Left lung (tissue), 10 donors: ENCODE measurements around the gene CAV3. TPM values are rescaled to one million over a fixed set of nuclear protein-coding genes. Genes with fewer than 3 reads are reported as not detected.

ENCODE experiments used
- ATAC-seq: fragments of 200-7000 bp; cut with Tn5 transposase; one replicate; pipeline ENCODE4 v1.9.1; 2020; ENCODE audit warnings: moderate library complexity
- DNase-seq, 4 donors: peaks; one replicate each; pipeline ENCODE4 v3.0.0-alpha.2; 2013 to 2020
- H3K27ac ChIP-seq, 2 donors: fragments of 200-600 bp; sonication (generic) in 1 of 2; one replicate each; pipeline versions ENCODE4 v1.5.0 to v1.8.0; 2020 to 2021
- H3K27me3 ChIP-seq, 2 donors: fragments of 200-600 bp; sonication (generic) in 1 of 2; one replicate each; pipeline versions ENCODE4 v1.5.0 to v1.8.0; 2020 to 2021
- H3K36me3 ChIP-seq, 2 donors: fragments of 200-600 bp; sonication (generic) in 1 of 2; one replicate each; pipeline versions ENCODE4 v1.5.0 to v1.8.0; 2020 to 2021
- H3K4me1 ChIP-seq, 2 donors: fragments of 200-600 bp; one replicate each; pipeline ENCODE4 v1.8.0; 2021
- H3K4me3 ChIP-seq, 2 donors: fragments of 200-600 bp; sonication (generic) in 1 of 2; one replicate each; pipeline versions ENCODE4 v1.5.0 to v1.8.0; 2020 to 2021; ENCODE audit warnings: mild to moderate bottlenecking in 1 of 2
- H3K9me3 ChIP-seq, 2 donors: fragments of 200-600 bp; sonication (generic) in 1 of 2; one replicate each; pipeline versions ENCODE4 v1.5.0 to v1.8.0; 2020 to 2021
- intact Hi-C, 2 donors: fragments of 100-400 bp; cut with DNase I; formaldehyde crosslinking; loops; one replicate each; pipeline versions ENCODE4 v1.11.2 to v1.14.2; 2022
- polyA plus RNA-seq, 6 donors: library from polyadenylated mRNA; unstranded; fragments of 120-200 nt; gene quantifications; one replicate each; pipeline ENCODE4 v1.2.1, GENCODE V29; 2013; ENCODE audit not compliant: insufficient read length in 6 of 6
- total RNA-seq, 2 donors: library from RNA; stranded (reverse); fragmentation: NEBNext Ultra II Directional; extraction: Animal tissue kit (Norgen Biotek cat#: 25700); gene quantifications; one replicate each; pipeline ENCODE4 v1.2.1, GENCODE V29; 2021
- TF ChIP-seq, protein P1 (sequence below), 2 donors: fragments of 200-600 bp; sonication (generic) in 1 of 2; IDR thresholded peaks; one replicate each; pipeline versions ENCODE4 v1.5.0 to v1.8.0; 2021; ENCODE audit warnings: antibody characterized with exemption in 2 of 2
- donor health status: DM: no; HTN: yes; CAD: no.
- donor health status: DM: no; HTN: no; CAD: no.

Gene CAV3
- total and polyA plus RNA-seq, 8 donors = 0.37 to 1.1 (median 0.54) TPM; not detected in 1

GRCh38 chr3:8764528-8764927, 30.9 kb downstream of the CAV3 start:
- H3K4me1 ChIP-seq = peaks cover 8 to 22% of the 10 kb centered on the region in 2 donors
- intact Hi-C loops = no loop called here
- peaks cover 26 to 36% of the 10 kb centered on the region in 2 donors for H3K27me3 ChIP-seq
- TF ChIP-seq, protein P1, sequence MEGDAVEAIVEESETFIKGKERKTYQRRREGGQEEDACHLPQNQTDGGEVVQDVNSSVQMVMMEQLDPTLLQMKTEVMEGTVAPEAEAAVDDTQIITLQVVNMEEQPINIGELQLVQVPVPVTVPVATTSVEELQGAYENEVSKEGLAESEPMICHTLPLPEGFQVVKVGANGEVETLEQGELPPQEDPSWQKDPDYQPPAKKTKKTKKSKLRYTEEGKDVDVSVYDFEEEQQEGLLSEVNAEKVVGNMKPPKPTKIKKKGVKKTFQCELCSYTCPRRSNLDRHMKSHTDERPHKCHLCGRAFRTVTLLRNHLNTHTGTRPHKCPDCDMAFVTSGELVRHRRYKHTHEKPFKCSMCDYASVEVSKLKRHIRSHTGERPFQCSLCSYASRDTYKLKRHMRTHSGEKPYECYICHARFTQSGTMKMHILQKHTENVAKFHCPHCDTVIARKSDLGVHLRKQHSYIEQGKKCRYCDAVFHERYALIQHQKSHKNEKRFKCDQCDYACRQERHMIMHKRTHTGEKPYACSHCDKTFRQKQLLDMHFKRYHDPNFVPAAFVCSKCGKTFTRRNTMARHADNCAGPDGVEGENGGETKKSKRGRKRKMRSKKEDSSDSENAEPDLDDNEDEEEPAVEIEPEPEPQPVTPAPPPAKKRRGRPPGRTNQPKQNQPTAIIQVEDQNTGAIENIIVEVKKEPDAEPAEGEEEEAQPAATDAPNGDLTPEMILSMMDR (IDR thresholded peaks at IDR 0.05) = no peak
- DNase-seq (no peak), ATAC-seq (no peak)
- H3K27ac ChIP-seq = no peak overlapping the region
- no peaks in the 10 kb centered on the region for H3K36me3 ChIP-seq
- H3K4me3 ChIP-seq = no peak overlapping the region
- H3K9me3 ChIP-seq = no peaks in the 10 kb centered on the region

GRCh38 chr3:8765528-8765927, 31.9 kb downstream of the CAV3 start:
- Histone ChIP-seq H3K4me3 (no peak overlapping the region), H3K4me1 (peaks cover 8 to 24% of the 10 kb centered on the region in 2 donors), H3K9me3 (no peaks in the 10 kb centered on the region), H3K27ac (no peak overlapping the region), H3K36me3 (no peaks in the 10 kb centered on the region), H3K27me3 (peaks cover 30 to 46% of the 10 kb centered on the region in 2 donors)
- intact Hi-C loops = no loop called here
- ATAC-seq (no peak), DNase-seq (no peak)
- TF ChIP-seq, protein P1 (IDR thresholded peaks at IDR 0.05) = no peak

- H3K27me3 ChIP-seq = peaks cover 30 to 48% of the 10 kb centered on the region in 2 donors
- no peak for DNase-seq
- peaks cover 8 to 24% of the 10 kb centered on the region in 2 donors for H3K4me1 ChIP-seq
- TF ChIP-seq, protein P1 (IDR thresholded peaks at IDR 0.05) = no peak
- H3K27ac ChIP-seq = no peak overlapping the region
- H3K4me3 ChIP-seq = no peak overlapping the region
- H3K36me3 ChIP-seq = no peaks in the 10 kb centered on the region
- intact Hi-C loops = no loop called here
- no peaks in the 10 kb centered on the region for H3K9me3 ChIP-seq
- ATAC-seq = no peak
Measured at GRCh38 chr3:8766148-8766547, 32.5 kb downstream of the CAV3 start.

GRCh38 chr3:8767256-8767666, 33.7 kb downstream of the CAV3 start:
- H3K4me1 ChIP-seq = peaks cover 8 to 24% of the 10 kb centered on the region in 2 donors
- H3K27ac ChIP-seq = no peak overlapping the region
- intact Hi-C loops = no loop called here
- no peaks in the 10 kb centered on the region for H3K36me3 ChIP-seq
- peak overlapping the region in 1 of 2 donors; percentile 12 for H3K4me3 ChIP-seq
- TF ChIP-seq, protein P1 (IDR thresholded peaks at IDR 0.05) = no peak
- DNase-seq (no peak), ATAC-seq (no peak)
- H3K9me3 ChIP-seq = no peaks in the 10 kb centered on the region
- peaks cover 30 to 48% of the 10 kb centered on the region in 2 donors for H3K27me3 ChIP-seq

DNA sequence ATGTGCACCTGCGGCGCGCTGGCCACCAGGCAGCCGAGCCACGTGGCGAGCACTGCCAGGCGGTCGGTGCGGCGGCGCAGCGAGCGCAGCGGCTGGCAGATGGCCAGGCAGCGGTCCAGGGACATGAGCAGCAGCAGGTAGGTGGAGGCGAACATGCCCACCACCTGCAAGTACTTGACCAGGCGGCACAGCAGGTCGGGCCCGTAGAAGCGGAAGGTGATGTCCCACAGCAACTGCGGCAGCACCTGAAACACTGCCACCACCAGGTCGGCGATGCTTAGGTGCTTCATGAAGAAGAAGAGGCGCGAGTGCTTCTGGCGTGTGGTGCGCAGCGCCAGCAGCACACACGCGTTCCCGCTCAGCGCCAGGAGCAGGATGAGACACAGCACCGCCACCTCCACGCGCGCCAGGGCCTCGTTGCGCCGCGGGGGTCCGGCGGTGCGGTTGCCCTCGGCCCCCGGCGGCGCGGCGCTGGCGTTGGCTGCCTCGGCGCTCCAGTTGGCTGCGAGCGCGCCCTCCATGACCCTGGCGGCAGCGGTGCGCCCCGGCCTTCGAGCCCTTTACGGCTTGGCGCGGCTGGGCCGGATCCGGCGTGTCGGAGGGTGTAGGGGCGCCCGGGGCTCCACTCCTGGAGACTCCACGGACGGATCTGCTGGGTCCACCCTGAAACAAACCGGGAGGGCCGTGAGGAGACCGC, 34.2 kb downstream of the CAV3 start:
- Histone ChIP-seq H3K9me3 (no peaks in the 10 kb centered on the region), H3K36me3 (no peaks in the 10 kb centered on the region), H3K4me3 (peak overlapping the region in 1 of 2 donors; percentile 12), H3K4me1 (peaks cover 8 to 24% of the 10 kb centered on the region in 2 donors), H3K27ac (no peak overlapping the region), H3K27me3 (peaks cover 30 to 48% of the 10 kb centered on the region in 2 donors)
- intact Hi-C loops = no loop called here
- ATAC-seq = peak; percentile 30
- peak in 2 of 4 donors; percentile 27 to 60 for DNase-seq
- TF ChIP-seq, protein P1 (IDR thresholded peaks at IDR 0.05) = no peak
